ENCODE data around the gene BACE1. TPM values are rescaled to one million over a fixed set of nuclear protein-coding genes. Genes with fewer than 3 reads are reported as not detected.

Gene BACE1
- total and polyA plus RNA-seq, 2 of the 13 experiments (the other 11 are each of a cell fraction or from before 2014, with no cell fraction given): 7.5 to 17.9 TPM

GRCh38 chr11:117286588-117286987 lies 29.5 kb downstream of the BACE1 start:
- in situ Hi-C loops (cut with HindIII; ENCODE audit: extremely low pct_ligation_motif_present, low pct_unique_long_range_greater_than_20kb): no loop called here
- ATAC-seq: no peak
- Histone ChIP-seq H4K20me1 (ENCODE audit: insufficient read depth, low read length) (no peaks in the 10 kb centered on the region), H3K4me1 (ENCODE audit: insufficient read depth, low read length) (no peaks in the 10 kb centered on the region), H3K9ac (ENCODE audit: insufficient read depth, low read depth, low read length) (no peak overlapping the region), H3K27me3 (ENCODE audit: control insufficient read depth in 1 of 2, insufficient read depth in 2 of 2, low read length in 2 of 2) (no peaks in the 10 kb centered on the region), H3K79me2 (ENCODE audit: insufficient read depth, low read length) (no peaks in the 10 kb centered on the region), H3K9me3 (ENCODE audit: low read length) (no peaks in the 10 kb centered on the region), H3K36me3 (replicated peaks in 1 of 2; ENCODE audit: control insufficient read depth in 1 of 2, insufficient read depth in 2 of 2, low read length in 2 of 2) (peaks cover 15 to 58% of the 10 kb centered on the region in 2 experiments), H2AFZ (ENCODE audit: low read length) (no peak overlapping the region), H3K27ac (ENCODE audit: extremely low read length, insufficient read depth, low read length) (no peak overlapping the region), H3K4me3 (replicated peaks in 1 of 3; ENCODE audit: insufficient read depth in 1 of 3, low read depth in 2 of 3, low read length in 3 of 3) (no peak overlapping the region), H3K4me2 (ENCODE audit: low read depth, low read length) (no peak overlapping the region)
- no TSS peak for BruUV-seq (replicated peaks)
- FAIRE-seq: no peak
- ChIA-PET CTCF (ENCODE audit: low intra/inter-chr PET ratio, low total read pairs) (no interaction called here), POLR2A (interaction anchor here (1.4 kb wide), 1 partner anchor 13 kb away, joined by 5 read pairs; no protein-coding TSS in a partner anchor)
- intact Hi-C loops (cut with micrococcal nuclease; ENCODE audit: unreplicated experiment): no loop called here
- WGBS (ENCODE audit: low lambda C conversion rate): 81% methylated on average over 2 of the region's 2 CpGs
- TF ChIP-seq HNF4G (IDR thresholded peaks at IDR 0.05; ENCODE audit: borderline replicate concordance, low read depth, low read length): no peak
- TF ChIP-seq HNF4G (CRISPR knock-in tag; IDR thresholded peaks at IDR 0.05; ENCODE audit: borderline replicate concordance, low read depth): no peak
- TF ChIP-seq ZNF34 (CRISPR knock-in tag; IDR thresholded peaks at IDR 0.05; ENCODE audit: borderline replicate concordance): no peak
- TF ChIP-seq ZNF557 (CRISPR knock-in tag; IDR thresholded peaks at IDR 0.05): no peak
- no peak for TF ChIP-seq ZNF773 (CRISPR knock-in tag; IDR thresholded peaks at IDR 0.05; ENCODE audit: borderline replicate concordance)
- no peak for TF ChIP-seq ZNF576 (CRISPR knock-in tag; IDR thresholded peaks at IDR 0.05)
- no peak for TF ChIP-seq ZC3H4 (CRISPR knock-in tag; IDR thresholded peaks at IDR 0.05; ENCODE audit: borderline replicate concordance)
- TF ChIP-seq RBAK (CRISPR knock-in tag; IDR thresholded peaks at IDR 0.05): no peak
- no peak for TF ChIP-seq GMEB1 (CRISPR knock-in tag; IDR thresholded peaks at IDR 0.05; ENCODE audit: borderline replicate concordance)
- no peak for TF ChIP-seq ZNF607 (CRISPR knock-in tag; IDR thresholded peaks at IDR 0.05; ENCODE audit: borderline replicate concordance)
- DNase-seq (ENCODE audit: low spot score): no peak
